ENCODE data around the gene MACF1.

Gene MACF1

DNA sequence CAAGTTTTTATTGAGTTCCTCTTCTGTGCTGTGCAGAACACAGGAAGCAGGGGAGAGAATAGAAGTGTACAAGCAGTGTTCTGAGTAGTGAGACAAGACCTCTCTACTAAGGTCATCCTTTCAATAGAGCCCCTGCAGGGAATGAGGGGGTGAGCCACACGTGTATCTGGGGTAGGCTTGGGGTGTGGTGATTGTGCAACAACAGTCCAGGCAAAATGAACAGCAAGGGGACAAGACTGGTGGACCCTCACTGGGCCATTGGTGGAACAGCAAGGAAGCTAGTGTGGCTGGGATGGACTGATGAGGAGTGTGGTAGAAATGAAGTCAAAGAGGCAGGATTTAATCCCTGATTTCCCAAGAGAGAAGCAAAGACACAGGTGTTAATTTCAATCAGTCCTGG, 278.8 kb downstream of the MACF1 start:
- Mint-ChIP-seq H3K4me3 (no peak overlapping the region), H3K9me3 (no peaks in the 10 kb centered on the region)
- TF ChIP-seq, protein P1, sequence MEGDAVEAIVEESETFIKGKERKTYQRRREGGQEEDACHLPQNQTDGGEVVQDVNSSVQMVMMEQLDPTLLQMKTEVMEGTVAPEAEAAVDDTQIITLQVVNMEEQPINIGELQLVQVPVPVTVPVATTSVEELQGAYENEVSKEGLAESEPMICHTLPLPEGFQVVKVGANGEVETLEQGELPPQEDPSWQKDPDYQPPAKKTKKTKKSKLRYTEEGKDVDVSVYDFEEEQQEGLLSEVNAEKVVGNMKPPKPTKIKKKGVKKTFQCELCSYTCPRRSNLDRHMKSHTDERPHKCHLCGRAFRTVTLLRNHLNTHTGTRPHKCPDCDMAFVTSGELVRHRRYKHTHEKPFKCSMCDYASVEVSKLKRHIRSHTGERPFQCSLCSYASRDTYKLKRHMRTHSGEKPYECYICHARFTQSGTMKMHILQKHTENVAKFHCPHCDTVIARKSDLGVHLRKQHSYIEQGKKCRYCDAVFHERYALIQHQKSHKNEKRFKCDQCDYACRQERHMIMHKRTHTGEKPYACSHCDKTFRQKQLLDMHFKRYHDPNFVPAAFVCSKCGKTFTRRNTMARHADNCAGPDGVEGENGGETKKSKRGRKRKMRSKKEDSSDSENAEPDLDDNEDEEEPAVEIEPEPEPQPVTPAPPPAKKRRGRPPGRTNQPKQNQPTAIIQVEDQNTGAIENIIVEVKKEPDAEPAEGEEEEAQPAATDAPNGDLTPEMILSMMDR (IDR thresholded peaks at IDR 0.05; ENCODE audit: unreplicated experiment in 3 of 3), result no peak

DNA sequence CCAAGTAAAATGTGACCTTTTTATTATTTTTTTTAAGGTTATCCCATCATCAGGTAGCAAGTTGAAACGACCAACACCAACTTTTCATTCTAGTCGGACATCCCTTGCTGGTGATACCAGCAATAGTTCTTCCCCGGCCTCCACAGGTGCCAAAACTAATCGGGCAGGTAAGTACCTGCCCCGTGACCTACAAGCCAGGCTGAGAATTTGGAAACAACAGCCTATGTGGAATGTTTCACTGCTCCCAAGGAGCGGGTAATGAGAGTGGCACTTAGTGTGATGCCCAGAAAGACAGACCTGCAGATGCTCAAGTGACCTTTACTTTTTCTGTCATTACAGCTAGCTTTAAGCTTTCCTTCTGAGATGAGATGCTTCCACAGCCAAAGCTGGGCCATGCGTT, 280.1 kb downstream of the MACF1 start:
- Mint-ChIP-seq H3K4me3 (no peak overlapping the region), H3K27ac (no peak overlapping the region), H3K9me3 (no peaks in the 10 kb centered on the region), H3K4me1 (peaks cover 3% of the 10 kb centered on the region), H3K36me3 (ENCODE audit: low read depth) (peaks cover 72% of the 10 kb centered on the region), H3K27me3 (ENCODE audit: low read depth) (peaks cover 17% of the 10 kb centered on the region)
- TF ChIP-seq, protein P1 (IDR thresholded peaks at IDR 0.05; ENCODE audit: unreplicated experiment in 3 of 3), result no peak

More for the DNA sequence above, 278.8 kb downstream of the MACF1 start:
- Mint-ChIP-seq H3K27me3 (ENCODE audit: low read depth) (peaks cover 7% of the 10 kb centered on the region), H3K36me3 (ENCODE audit: low read depth) (peaks cover 74% of the 10 kb centered on the region), H3K4me1 (peaks cover 5% of the 10 kb centered on the region), H3K27ac (no peak overlapping the region)

DNA sequence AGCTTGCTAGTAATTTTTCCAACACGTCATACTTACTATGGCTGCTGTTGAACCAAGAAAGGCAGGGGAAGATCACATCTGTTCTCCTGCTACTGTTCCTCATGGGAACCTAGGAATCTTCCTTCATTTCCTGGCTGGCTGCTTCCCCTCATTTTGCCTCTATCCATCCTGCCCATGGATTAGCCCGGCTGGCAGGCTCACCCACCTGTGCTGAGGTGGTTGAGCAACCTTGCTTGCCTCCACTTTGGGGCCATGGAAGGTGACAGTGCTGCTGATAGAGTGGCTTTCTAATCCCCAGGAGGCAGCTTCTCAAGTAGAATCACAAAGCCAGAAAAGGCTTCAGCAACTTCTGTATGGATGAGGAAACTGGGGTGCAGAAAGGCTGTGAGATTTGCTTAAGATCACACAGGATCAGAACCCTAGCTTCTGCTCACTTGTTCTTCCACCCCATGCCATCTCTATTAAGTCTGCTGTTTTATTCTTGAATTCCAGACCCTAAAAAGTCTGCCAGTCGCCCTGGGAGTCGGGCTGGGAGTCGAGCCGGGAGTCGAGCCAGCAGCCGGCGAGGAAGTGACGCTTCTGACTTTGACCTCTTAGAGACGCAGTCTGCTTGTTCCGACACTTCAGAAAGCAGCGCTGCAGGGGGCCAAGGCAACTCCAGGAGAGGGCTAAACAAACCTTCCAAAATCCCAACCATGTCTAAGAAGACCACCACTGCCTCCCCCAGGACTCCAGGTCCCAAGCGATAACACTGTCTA, 280.7 kb downstream of the MACF1 start:
- TF ChIP-seq, protein P1 (IDR thresholded peaks at IDR 0.05; ENCODE audit: unreplicated experiment in 3 of 3), result no peak
- H3K27ac Mint-ChIP-seq, result no peak overlapping the region
- H3K4me1 Mint-ChIP-seq, result peaks cover 7% of the 10 kb centered on the region
- no peaks in the 10 kb centered on the region for H3K9me3 Mint-ChIP-seq
- peaks cover 24% of the 10 kb centered on the region for H3K27me3 Mint-ChIP-seq (ENCODE audit: low read depth)
- H3K4me3 Mint-ChIP-seq, result no peak overlapping the region
- peaks cover 66% of the 10 kb centered on the region for H3K36me3 Mint-ChIP-seq (ENCODE audit: low read depth)

DNA sequence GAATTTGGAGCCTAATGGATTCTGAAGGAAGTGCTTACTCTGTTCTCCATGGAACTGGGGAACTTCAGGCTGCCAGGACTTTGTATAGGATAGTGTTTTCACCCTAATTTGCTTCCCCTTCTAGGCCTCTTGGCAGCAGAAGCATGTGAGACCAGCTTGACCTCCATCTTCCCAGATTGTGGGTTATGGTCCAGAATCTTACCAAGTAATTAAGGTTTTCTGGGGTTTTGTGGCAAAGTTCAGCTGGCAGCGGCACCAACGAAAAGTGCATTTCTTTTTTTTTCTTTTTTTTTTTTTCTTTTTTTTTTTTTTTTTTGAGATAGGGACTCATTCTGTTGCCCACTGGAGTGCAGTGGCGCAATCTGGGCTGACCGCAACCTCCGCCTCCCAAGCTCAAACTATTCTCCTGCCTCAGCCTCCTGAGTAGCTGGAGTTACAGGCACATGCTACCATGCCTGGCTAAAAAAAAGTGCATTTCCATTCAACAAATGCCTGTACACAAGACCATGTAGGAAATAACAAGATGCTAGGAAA, 283.6 kb downstream of the MACF1 start:
- Mint-ChIP-seq H3K4me3 (no peak overlapping the region), H3K4me1 (peaks cover 7% of the 10 kb centered on the region), H3K27ac (no peak overlapping the region), H3K36me3 (ENCODE audit: low read depth) (peaks cover 44% of the 10 kb centered on the region), H3K27me3 (ENCODE audit: low read depth) (peaks cover 40% of the 10 kb centered on the region), H3K9me3 (no peaks in the 10 kb centered on the region)
- TF ChIP-seq, protein P1 (IDR thresholded peaks at IDR 0.05; ENCODE audit: unreplicated experiment in 3 of 3), result no peak

DNA sequence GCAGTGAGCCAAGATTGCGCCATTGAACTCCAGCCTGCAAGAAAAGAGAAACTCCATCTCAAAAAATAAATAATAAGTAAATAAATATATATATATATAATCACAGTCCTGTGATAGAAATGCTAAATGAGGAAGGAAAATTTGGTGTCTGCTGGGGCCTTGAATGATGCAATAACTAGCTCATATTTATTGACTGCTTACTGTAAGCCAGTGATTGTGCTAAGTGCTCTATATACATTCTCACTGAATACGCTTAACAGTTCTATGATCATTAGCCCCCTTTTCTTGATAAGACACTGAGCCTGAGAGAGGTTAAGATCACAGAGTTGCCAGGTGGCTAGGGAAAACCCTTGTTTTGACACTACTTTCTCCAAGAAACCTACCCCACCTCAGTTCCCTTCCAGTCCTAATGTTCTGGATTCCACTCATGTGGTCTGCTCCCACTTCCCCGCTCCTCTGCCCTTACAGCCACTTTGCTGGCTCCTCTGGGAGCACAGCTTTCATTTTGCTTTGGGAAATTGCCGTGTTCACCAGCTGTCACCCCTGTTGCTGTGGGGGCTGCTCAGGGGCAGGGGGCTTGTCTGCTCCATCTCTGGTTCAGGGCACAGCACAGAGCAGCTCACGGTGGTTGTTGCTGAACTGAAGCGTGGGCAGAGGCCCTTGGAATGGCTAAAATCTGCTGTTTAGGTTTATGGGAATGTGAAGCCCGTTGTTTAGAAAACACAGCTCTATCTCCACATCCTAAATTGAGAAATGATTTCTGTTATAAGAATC, 284.5 kb downstream of the MACF1 start:
- Mint-ChIP-seq H3K27me3 (ENCODE audit: low read depth) (peaks cover 44% of the 10 kb centered on the region), H3K4me1 (peaks cover 7% of the 10 kb centered on the region), H3K27ac (no peak overlapping the region), H3K9me3 (no peaks in the 10 kb centered on the region), H3K36me3 (ENCODE audit: low read depth) (peaks cover 37% of the 10 kb centered on the region), H3K4me3 (peak overlapping the region in 2 of 3 experiments; percentile 11 to 57)
- TF ChIP-seq, protein P1 (IDR thresholded peaks at IDR 0.05; ENCODE audit: unreplicated experiment in 3 of 3), result no peak
